Astrocyte (in vitro differentiated cells and primary cell): ENCODE results near the gene COL4A6. TPM values are rescaled to one million over a fixed set of nuclear protein-coding genes. Genes with fewer than 3 reads are reported as not detected.

Source experiments
- DNase-seq: peaks from one replicate; pipeline ENCODE4 v3.0.0-alpha.2; 2010; ENCODE audit warnings: low read depth
- FAIRE-seq: peaks from 2 replicates; lab custom pipeline; 2011; peaks lifted over from hg19 to GRCh38; lab: Jason Lieb, UNC
- H2AFZ ChIP-seq: 2 replicates; pipeline ENCODE4 v1.6.0; 2012; ENCODE audit warnings: low read depth, low read length, inconsistent platforms
- H3K27ac ChIP-seq: 2 replicates; pipeline ENCODE4 v1.5.1; 2011; ENCODE audit warnings: low read depth, low read length, inconsistent platforms
- H3K27me3 ChIP-seq: 2 replicates; pipeline ENCODE4 v1.6.0; 2011; ENCODE audit warnings: low read length, inconsistent platforms; ENCODE audit not compliant: insufficient read depth
- H3K36me3 ChIP-seq: 2 replicates; pipeline ENCODE4 v1.5.1; 2011; ENCODE audit warnings: low read length, inconsistent platforms; ENCODE audit not compliant: insufficient read depth
- H3K4me1 ChIP-seq: 2 replicates; pipeline ENCODE4 v1.5.1; 2011; ENCODE audit warnings: low read length, inconsistent platforms; ENCODE audit not compliant: insufficient read depth
- H3K4me2 ChIP-seq: 2 replicates; pipeline ENCODE4 v1.6.0; 2012; ENCODE audit warnings: low read length, inconsistent platforms
- H3K4me3 ChIP-seq: 2 replicates; pipeline ENCODE4 v1.5.1; 2011; ENCODE audit warnings: low read depth, mild to moderate bottlenecking, low read length, inconsistent platforms; ENCODE audit not compliant: insufficient read depth
- H3K79me2 ChIP-seq: 2 replicates; pipeline ENCODE4 v1.6.0; 2012; ENCODE audit warnings: mild to moderate bottlenecking, low read length, inconsistent platforms; ENCODE audit not compliant: insufficient read depth
- H3K9ac ChIP-seq: 2 replicates; pipeline ENCODE4 v1.6.0; 2012; ENCODE audit warnings: mild to moderate bottlenecking, low read length, inconsistent platforms
- H3K9me3 ChIP-seq: 2 replicates; pipeline ENCODE4 v1.5.1; 2012; ENCODE audit warnings: low read depth, mild to moderate bottlenecking, low read length, inconsistent platforms; ENCODE audit not compliant: insufficient read depth
- H4K20me1 ChIP-seq: 2 replicates; pipeline ENCODE4 v1.6.0; 2012; ENCODE audit warnings: low read length, inconsistent platforms; ENCODE audit not compliant: insufficient read depth
- H3K27ac Mint-ChIP-seq: one replicate; pipeline ENCODE4 v1.8.0; 2021; ENCODE audit warnings: mild to moderate bottlenecking, mixed read lengths; ENCODE audit not compliant: unreplicated experiment
- H3K27me3 Mint-ChIP-seq: one replicate; pipeline ENCODE4 v1.8.0; 2021; ENCODE audit warnings: low read depth, mixed read lengths; ENCODE audit not compliant: unreplicated experiment
- H3K36me3 Mint-ChIP-seq: one replicate; pipeline ENCODE4 v1.8.0; 2021; ENCODE audit warnings: low read depth, mixed read lengths; ENCODE audit not compliant: unreplicated experiment
- H3K4me1 Mint-ChIP-seq: one replicate; pipeline ENCODE4 v1.8.0; 2021; ENCODE audit warnings: low read depth, mixed read lengths; ENCODE audit not compliant: unreplicated experiment
- H3K4me3 Mint-ChIP-seq: one replicate; pipeline ENCODE4 v1.8.0; 2021; ENCODE audit warnings: mild to moderate bottlenecking, moderate library complexity, mixed read lengths; ENCODE audit not compliant: unreplicated experiment
- H3K9me3 Mint-ChIP-seq: one replicate; pipeline ENCODE4 v1.8.0; 2021; ENCODE audit warnings: mild to moderate bottlenecking, mixed read lengths; ENCODE audit not compliant: unreplicated experiment
- EZH2 ChIP-seq: IDR thresholded peaks from 2 replicates; pipeline ENCODE4 v1.6.1; 2012; ENCODE audit warnings: mild to moderate bottlenecking, low read length, inconsistent platforms; ENCODE audit not compliant: insufficient read depth
- total RNA-seq: library from RNA; stranded (reverse); gene quantifications from 2 replicates; pipeline ENCODE4 v1.2.1, GENCODE V29; 2021
- TF ChIP-seq, protein P1 (sequence below): IDR thresholded peaks from 2 replicates; pipeline ENCODE4 v1.5.1; 2011; ENCODE audit warnings: low read depth, mild to moderate bottlenecking, inconsistent platforms, low read length, moderate library complexity; ENCODE audit not compliant: insufficient read depth

COL4A6 gene
- total RNA-seq, 1 donor from 2014 or later: 8.1 TPM

DNA sequence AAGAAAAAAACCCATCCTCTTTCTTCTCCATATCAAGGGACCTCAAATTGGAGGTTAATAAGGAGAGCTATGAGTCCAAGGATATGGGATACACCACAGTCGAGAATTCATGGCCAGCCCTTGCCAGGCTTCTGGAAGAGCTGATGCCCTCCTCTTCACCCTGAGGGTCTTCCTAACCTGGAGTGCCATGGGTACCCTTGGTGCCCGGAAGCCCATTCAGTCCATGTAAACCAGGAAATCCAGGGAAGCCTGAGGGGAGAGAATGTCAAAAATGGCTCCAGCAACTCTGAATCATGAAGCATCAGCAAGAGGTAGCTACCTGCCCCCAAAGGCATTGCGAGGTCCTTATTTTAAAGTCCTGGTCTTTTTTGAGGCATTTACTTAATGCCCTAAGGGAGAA lies 268.5 kb downstream of the COL4A6 start:
- H3K9me3 ChIP-seq: no peaks in the 10 kb centered on the region
- Mint-ChIP-seq H3K27me3 (peaks cover 3% of the 10 kb centered on the region), H3K4me3 (no peak overlapping the region), H3K36me3 (no peaks in the 10 kb centered on the region), H3K9me3 (no peaks in the 10 kb centered on the region), H3K27ac (no peak overlapping the region), H3K4me1 (peaks cover 3% of the 10 kb centered on the region)
- H3K79me2 ChIP-seq: no peaks in the 10 kb centered on the region
- no peaks in the 10 kb centered on the region for H3K27me3 ChIP-seq
- H3K4me1 ChIP-seq: peaks cover 14% of the 10 kb centered on the region
- no peaks in the 10 kb centered on the region for H3K36me3 ChIP-seq
- FAIRE-seq (no peak), DNase-seq (no peak)
- no peak overlapping the region for H3K4me2 ChIP-seq
- H2AFZ ChIP-seq: no peak overlapping the region
- H3K9ac ChIP-seq: no peak overlapping the region
- TF ChIP-seq, protein P1, sequence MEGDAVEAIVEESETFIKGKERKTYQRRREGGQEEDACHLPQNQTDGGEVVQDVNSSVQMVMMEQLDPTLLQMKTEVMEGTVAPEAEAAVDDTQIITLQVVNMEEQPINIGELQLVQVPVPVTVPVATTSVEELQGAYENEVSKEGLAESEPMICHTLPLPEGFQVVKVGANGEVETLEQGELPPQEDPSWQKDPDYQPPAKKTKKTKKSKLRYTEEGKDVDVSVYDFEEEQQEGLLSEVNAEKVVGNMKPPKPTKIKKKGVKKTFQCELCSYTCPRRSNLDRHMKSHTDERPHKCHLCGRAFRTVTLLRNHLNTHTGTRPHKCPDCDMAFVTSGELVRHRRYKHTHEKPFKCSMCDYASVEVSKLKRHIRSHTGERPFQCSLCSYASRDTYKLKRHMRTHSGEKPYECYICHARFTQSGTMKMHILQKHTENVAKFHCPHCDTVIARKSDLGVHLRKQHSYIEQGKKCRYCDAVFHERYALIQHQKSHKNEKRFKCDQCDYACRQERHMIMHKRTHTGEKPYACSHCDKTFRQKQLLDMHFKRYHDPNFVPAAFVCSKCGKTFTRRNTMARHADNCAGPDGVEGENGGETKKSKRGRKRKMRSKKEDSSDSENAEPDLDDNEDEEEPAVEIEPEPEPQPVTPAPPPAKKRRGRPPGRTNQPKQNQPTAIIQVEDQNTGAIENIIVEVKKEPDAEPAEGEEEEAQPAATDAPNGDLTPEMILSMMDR: no peak
- TF ChIP-seq EZH2: no peak
- no peak overlapping the region for H3K4me3 ChIP-seq
- H4K20me1 ChIP-seq: no peaks in the 10 kb centered on the region
- no peak overlapping the region for H3K27ac ChIP-seq

DNA sequence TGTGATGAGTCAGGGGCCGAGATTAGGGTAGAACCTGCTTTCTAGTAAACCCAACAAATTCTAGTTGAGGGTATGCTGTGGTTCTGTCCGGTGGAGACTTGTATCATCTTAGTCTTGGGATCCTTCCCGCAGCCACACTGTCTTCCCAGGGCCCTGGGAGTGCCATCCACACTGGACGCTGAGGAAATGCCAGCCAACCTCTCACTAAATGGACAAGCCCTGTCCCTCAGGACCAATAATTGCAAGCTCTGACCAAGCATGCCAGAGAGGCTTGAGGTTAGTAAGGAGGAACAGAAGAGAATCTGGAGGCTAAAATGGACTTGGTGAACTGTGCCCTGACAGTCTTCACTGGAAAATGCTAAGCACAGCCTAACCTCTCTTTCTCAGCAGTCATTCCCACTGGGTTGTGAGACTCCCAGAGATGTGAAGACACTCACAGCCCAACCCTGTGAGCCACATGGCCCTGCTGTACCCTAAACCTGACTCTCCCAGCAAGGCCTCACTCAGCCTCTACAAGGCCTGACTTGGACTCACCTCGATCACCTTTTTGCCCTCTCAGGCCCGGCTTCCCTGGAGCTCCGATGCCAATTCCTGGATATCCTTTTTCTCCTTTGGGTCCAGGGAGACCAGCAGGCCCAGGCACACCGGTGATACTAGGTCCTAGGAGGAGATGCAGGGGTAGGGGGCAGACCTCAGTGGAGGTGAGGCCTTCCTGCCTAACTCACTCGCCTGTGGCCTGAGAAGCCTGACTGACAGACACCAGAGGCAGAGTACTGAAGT lies 269.1 kb downstream of the COL4A6 start:
- peaks cover 14% of the 10 kb centered on the region for H3K4me1 ChIP-seq
- no peak overlapping the region for H3K4me2 ChIP-seq
- H3K27me3 Mint-ChIP-seq: peaks cover 3% of the 10 kb centered on the region
- H2AFZ ChIP-seq: no peak overlapping the region
- no peaks in the 10 kb centered on the region for H3K36me3 ChIP-seq
- H3K9me3 Mint-ChIP-seq: no peaks in the 10 kb centered on the region
- H3K79me2 ChIP-seq: no peaks in the 10 kb centered on the region
- FAIRE-seq (no peak), DNase-seq (no peak)
- no peaks in the 10 kb centered on the region for H4K20me1 ChIP-seq
- no peak overlapping the region for H3K9ac ChIP-seq
- H3K36me3 Mint-ChIP-seq: no peaks in the 10 kb centered on the region
- H3K4me1 Mint-ChIP-seq: peaks cover 3% of the 10 kb centered on the region
- TF ChIP-seq, protein P1: no peak
- no peaks in the 10 kb centered on the region for H3K27me3 ChIP-seq
- H3K4me3 Mint-ChIP-seq: no peak overlapping the region
- no peaks in the 10 kb centered on the region for H3K9me3 ChIP-seq
- H3K4me3 ChIP-seq: no peak overlapping the region
- no peak overlapping the region for H3K27ac Mint-ChIP-seq
- H3K27ac ChIP-seq: no peak overlapping the region

DNA sequence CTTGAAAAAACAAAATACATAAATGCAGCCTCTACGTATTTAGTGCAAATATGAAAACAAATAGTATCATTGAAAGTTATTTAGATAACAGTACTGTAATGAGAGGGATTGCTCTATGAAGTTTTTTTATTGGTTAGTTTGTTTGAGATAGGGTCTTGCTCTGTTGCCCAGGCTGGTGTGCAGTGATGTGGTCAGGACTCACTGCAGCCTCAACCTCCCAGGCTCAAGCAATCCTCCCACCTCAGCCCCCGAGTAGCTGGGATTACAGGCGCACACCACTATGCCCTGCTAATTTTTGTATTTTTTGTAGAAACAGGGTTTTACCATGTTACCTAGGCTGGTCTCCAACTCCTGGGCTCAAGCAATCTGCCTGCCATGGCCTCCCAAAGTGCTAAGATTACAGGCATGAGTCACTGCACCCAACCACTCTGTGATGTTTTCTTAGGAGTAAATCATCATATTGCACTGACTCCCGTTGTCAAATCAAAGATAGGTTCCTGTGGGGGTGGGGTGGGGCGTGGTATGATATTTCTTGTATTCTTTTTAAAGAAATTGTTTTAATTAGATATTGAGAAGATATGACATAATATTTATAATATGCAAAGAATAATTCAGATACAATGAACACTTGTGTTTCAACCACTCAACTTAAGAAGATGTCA lies 270.9 kb downstream of the COL4A6 start:
- H3K36me3 ChIP-seq: no peaks in the 10 kb centered on the region
- H2AFZ ChIP-seq: no peak overlapping the region
- no peaks in the 10 kb centered on the region for H3K79me2 ChIP-seq
- H3K9me3 Mint-ChIP-seq: no peaks in the 10 kb centered on the region
- H3K27ac Mint-ChIP-seq: no peak overlapping the region
- no peaks in the 10 kb centered on the region for H3K36me3 Mint-ChIP-seq
- peaks cover 9% of the 10 kb centered on the region for H3K4me1 ChIP-seq
- peak overlapping the region; percentile 2 for H3K27ac ChIP-seq
- peak overlapping the region; percentile 52 for H3K4me2 ChIP-seq
- no peak for TF ChIP-seq EZH2
- TF ChIP-seq, protein P1: no peak
- H3K9me3 ChIP-seq: no peaks in the 10 kb centered on the region
- H3K4me3 ChIP-seq: no peak overlapping the region
- no peaks in the 10 kb centered on the region for H4K20me1 ChIP-seq
- FAIRE-seq (no peak), DNase-seq (peak; percentile 68)
- no peak overlapping the region for H3K9ac ChIP-seq
- no peak overlapping the region for H3K4me3 Mint-ChIP-seq
- no peaks in the 10 kb centered on the region for H3K27me3 Mint-ChIP-seq
- no peaks in the 10 kb centered on the region for H3K27me3 ChIP-seq
- H3K4me1 Mint-ChIP-seq: no peaks in the 10 kb centered on the region
